ENCODE results near the gene CELF4.

Gene CELF4

DNA sequence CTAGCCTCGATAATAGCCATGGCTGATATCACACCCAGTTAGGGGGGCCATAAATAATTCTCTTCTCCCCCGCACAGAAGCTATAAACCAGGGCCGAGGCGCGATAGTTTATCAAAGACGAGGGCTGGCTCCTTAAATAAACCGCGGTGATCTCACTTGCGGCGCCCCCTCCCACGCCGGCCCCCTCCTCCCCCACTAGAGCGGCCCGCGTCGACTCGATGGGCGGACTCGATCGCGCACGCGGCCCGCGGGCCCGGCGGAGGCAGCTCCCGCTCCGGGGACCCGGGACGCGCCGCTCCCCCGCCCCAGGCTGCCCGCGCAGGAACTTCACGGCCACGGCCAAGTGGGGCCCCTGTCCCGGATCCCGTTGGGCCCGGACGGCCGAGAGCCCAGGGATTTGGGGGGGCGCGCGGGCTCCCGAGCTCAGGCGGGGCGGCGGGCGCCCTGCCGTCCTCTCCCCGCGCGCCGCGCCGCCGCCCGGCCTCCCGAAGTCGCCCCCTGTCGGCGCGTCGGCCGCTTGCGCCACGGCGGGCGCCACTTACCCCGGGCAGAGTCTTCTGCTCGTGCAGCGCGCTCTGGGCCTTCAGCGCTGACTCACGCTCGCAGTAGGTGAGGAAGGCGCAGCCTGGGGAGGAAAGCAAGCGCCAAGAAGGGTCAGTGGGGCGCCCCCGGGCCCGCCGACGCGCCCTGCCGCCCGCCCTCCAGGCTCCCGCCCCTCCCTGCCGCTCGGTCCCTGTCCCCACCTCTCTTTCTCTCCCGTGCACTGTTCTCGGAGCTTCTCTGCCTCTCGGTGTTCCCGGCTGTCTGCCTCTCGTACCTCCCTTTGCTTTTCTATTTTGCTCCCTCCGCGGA, 80.4 kb downstream of the CELF4 start:
- no peak for DNase-seq
- H2AFZ ChIP-seq (ENCODE audit: low read depth, low read length), result no peak overlapping the region
- H3K79me2 ChIP-seq (ENCODE audit: insufficient read depth, low read length), result no peaks in the 10 kb centered on the region
- H3K4me1 ChIP-seq (ENCODE audit: insufficient read depth, low read length), result peaks cover 3% of the 10 kb centered on the region; the same call in 1 of the 2 replicates
- H3K4me3 ChIP-seq (ENCODE audit: low read depth in 1 of 2, low read length in 2 of 2), result no peak overlapping the region
- peaks cover 10% of the 10 kb centered on the region for H3K27me3 ChIP-seq (ENCODE audit: insufficient read depth, low read length, poor library complexity)
- no peak overlapping the region for H3K27ac ChIP-seq (ENCODE audit: low read length)
- ATAC-seq (ENCODE audit: insufficient read depth, low read depth), result no peak
- peaks cover 3% of the 10 kb centered on the region; the same call in 1 of the 2 replicates for H4K20me1 ChIP-seq (ENCODE audit: insufficient read depth, low read length)
- TF ChIP-seq CTCF (IDR thresholded peaks at IDR 0.05; ENCODE audit: borderline replicate concordance, extremely low read depth, low read length, poor library complexity, severe bottlenecking), result no peak
- no peak for TF ChIP-seq EZH2 (IDR thresholded peaks at IDR 0.05; ENCODE audit: borderline replicate concordance, low read depth, low read length, severe bottlenecking)
- H3K4me2 ChIP-seq (ENCODE audit: insufficient read depth, low read length), result no peak overlapping the region
- H3K36me3 ChIP-seq (ENCODE audit: insufficient read depth, low read length), result no peaks in the 10 kb centered on the region
- no peak overlapping the region for H3K9ac ChIP-seq (ENCODE audit: low read depth, low read length)
- no peaks in the 10 kb centered on the region for H3K9me3 ChIP-seq (ENCODE audit: insufficient read depth, low read length, severe bottlenecking)

DNA sequence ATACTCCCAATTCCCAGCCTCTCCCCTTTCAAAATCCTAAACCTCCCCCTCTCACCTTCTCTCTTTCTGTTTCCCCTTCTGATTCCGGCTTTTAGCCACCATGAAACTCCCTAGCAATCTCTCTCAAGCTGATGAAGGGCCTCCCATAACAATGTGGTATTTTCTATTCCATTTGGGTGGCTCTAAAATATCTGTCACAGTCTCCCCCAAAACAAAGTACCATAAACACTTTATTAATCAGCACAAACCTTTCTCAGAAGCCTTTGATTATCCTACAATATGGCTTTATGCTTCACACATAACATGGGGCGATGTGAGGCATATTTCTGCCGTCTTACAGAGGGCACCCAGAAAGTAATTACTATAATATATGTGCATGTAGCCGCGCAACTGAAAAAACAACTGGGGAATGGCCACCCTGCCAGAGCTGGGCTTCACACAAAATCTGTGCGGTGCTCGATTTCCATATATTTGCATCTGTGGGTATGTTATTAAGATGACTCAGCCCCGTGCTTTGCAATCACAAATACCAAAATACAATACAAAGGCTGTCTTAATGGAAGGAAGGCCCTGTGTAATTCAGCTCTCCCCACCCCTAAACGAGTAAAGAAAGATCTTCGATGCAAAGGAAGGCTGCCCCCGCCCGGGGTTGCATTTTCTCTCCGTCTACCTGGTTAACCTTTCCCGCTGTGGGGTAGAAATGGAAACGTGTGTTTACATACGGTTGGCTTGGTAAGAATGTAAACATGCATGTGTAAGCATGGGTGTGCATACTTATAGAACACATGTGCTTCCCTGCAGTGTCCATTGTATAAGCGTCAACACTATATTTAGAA, 81.4 kb downstream of the CELF4 start:
- H3K9ac ChIP-seq (ENCODE audit: low read depth, low read length), result no peak overlapping the region

DNA sequence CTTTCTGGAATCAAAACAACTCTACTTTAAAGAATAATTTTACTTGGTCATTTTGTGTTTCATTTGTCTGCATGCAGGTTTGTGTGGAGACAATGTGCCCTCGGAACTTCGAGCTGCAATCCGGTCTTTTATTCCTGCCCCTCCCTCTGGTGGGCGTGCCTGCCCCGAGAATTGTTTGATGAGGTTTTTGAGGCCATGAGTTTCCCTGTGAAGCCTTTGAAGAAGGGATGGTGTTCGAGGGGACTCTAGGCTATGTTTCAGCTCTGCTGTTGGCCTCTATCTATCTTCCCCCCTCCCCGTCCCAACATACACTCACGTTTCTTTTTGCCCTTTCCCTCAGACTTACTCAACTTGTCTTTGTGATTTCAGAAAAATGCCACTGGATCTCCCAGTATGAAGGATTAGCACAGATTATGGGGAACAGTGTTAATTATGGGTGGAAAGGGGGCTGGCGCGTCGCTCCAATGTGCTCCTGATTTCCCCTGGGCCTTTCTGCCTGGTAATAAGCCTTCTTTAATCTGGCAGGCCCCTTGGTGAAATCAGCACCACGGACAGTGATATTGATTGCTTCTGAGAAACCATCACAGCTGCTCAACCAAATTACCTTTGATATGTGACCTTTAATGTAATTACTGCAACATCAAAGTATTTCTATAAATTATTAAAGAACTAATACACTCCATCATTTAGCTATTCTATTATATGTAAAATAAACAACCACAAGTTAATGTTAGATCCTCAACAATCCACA, 82.2 kb downstream of the CELF4 start:
- H3K4me3 ChIP-seq (ENCODE audit: low read depth in 1 of 2, low read length in 2 of 2), result no peak overlapping the region
- ATAC-seq (ENCODE audit: insufficient read depth, low read depth), result peak; percentile 95

More for the DNA sequence above, 81.4 kb downstream of the CELF4 start:
- TF ChIP-seq EZH2 (IDR thresholded peaks at IDR 0.05; ENCODE audit: borderline replicate concordance, low read depth, low read length, severe bottlenecking) (no peak), CTCF (IDR thresholded peaks at IDR 0.05; ENCODE audit: borderline replicate concordance, extremely low read depth, low read length, poor library complexity, severe bottlenecking) (no peak)
- DNase-seq, result no peak
- H3K4me2 ChIP-seq (ENCODE audit: insufficient read depth, low read length), result no peak overlapping the region
- no peak overlapping the region for H3K4me3 ChIP-seq (ENCODE audit: low read depth in 1 of 2, low read length in 2 of 2)
- peaks cover 3% of the 10 kb centered on the region; the same call in 1 of the 2 replicates for H3K4me1 ChIP-seq (ENCODE audit: insufficient read depth, low read length)
- no peak overlapping the region for H3K27ac ChIP-seq (ENCODE audit: low read length)
- peaks cover 3% of the 10 kb centered on the region; the same call in 1 of the 2 replicates for H4K20me1 ChIP-seq (ENCODE audit: insufficient read depth, low read length)
- H3K9me3 ChIP-seq (ENCODE audit: insufficient read depth, low read length, severe bottlenecking), result no peaks in the 10 kb centered on the region
- no peak overlapping the region for H2AFZ ChIP-seq (ENCODE audit: low read depth, low read length)
- H3K36me3 ChIP-seq (ENCODE audit: insufficient read depth, low read length), result no peaks in the 10 kb centered on the region
- peaks cover 10% of the 10 kb centered on the region for H3K27me3 ChIP-seq (ENCODE audit: insufficient read depth, low read length, poor library complexity)
- ATAC-seq (ENCODE audit: insufficient read depth, low read depth), result no peak
- no peaks in the 10 kb centered on the region for H3K79me2 ChIP-seq (ENCODE audit: insufficient read depth, low read length)

More for the DNA sequence above, 82.2 kb downstream of the CELF4 start:
- Histone ChIP-seq H2AFZ (ENCODE audit: low read depth, low read length) (no peak overlapping the region), H4K20me1 (ENCODE audit: insufficient read depth, low read length) (peaks cover 3% of the 10 kb centered on the region; the same call in 1 of the 2 replicates), H3K79me2 (ENCODE audit: insufficient read depth, low read length) (no peaks in the 10 kb centered on the region), H3K27me3 (ENCODE audit: insufficient read depth, low read length, poor library complexity) (peaks cover 8% of the 10 kb centered on the region), H3K9me3 (ENCODE audit: insufficient read depth, low read length, severe bottlenecking) (no peaks in the 10 kb centered on the region), H3K27ac (ENCODE audit: low read length) (no peak overlapping the region), H3K4me1 (ENCODE audit: insufficient read depth, low read length) (peaks cover 3% of the 10 kb centered on the region; the same call in 1 of the 2 replicates), H3K36me3 (ENCODE audit: insufficient read depth, low read length) (no peaks in the 10 kb centered on the region), H3K9ac (ENCODE audit: low read depth, low read length) (no peak overlapping the region), H3K4me2 (ENCODE audit: insufficient read depth, low read length) (no peak overlapping the region)
- TF ChIP-seq EZH2 (IDR thresholded peaks at IDR 0.05; ENCODE audit: borderline replicate concordance, low read depth, low read length, severe bottlenecking) (no peak), CTCF (IDR thresholded peaks at IDR 0.05; ENCODE audit: borderline replicate concordance, extremely low read depth, low read length, poor library complexity, severe bottlenecking) (no peak)
- peak; percentile 75 for DNase-seq

Measured in DND-41 (cell line).